GM19467 (cell line): ENCODE results near the gene ABL2.

Experiments used
- ATAC-seq: cut with Tn5 transposase; IDR thresholded peaks from one replicate; pipeline ENCODE4 v1.9.1; 2021; ENCODE audit warnings: mild to moderate bottlenecking, moderate library complexity; ENCODE audit not compliant: unreplicated experiment

The ABL2 gene

GRCh38 chr1:179095924-179096323 is 133.6 kb downstream of the ABL2 start:
- no peak for ATAC-seq

- no peak for ATAC-seq
Measured at GRCh38 chr1:179095377-179095776, 134.1 kb downstream of the ABL2 start.

- ATAC-seq = no peak
Measured at GRCh38 chr1:179094818-179095217, 134.7 kb downstream of the ABL2 start.

- ATAC-seq = no peak
Measured at GRCh38 chr1:179092896-179093461, 136.5 kb downstream of the ABL2 start.

GRCh38 chr1:179091691-179092165 is 137.7 kb downstream of the ABL2 start:
- no peak for ATAC-seq

- ATAC-seq = no peak
Measured at GRCh38 chr1:179090923-179091322, 138.6 kb downstream of the ABL2 start.

GRCh38 chr1:179090522-179090921 is 139.0 kb downstream of the ABL2 start:
- no peak for ATAC-seq

- ATAC-seq = no peak
Measured at GRCh38 chr1:179089827-179090482, 139.5 kb downstream of the ABL2 start.

GRCh38 chr1:179087665-179088064 is 141.8 kb downstream of the ABL2 start:
- no peak for ATAC-seq

- no peak for ATAC-seq
Measured at GRCh38 chr1:179083533-179083932, 145.9 kb downstream of the ABL2 start.

- ATAC-seq = no peak
Measured at GRCh38 chr1:179082999-179083335, 146.5 kb downstream of the ABL2 start.

GRCh38 chr1:179082333-179082998 is 147.0 kb downstream of the ABL2 start:
- ATAC-seq = peak; percentile 14

GRCh38 chr1:179081687-179082332 is 147.7 kb downstream of the ABL2 start, which contains the start of gene TOR3A:
Gene TOR3A, plus strand, starts transcription at chr1:179082070. Its CDS starts 59 bp downstream, at chr1:179082129.
- peak; percentile 89 for ATAC-seq

- peak; percentile 16 for ATAC-seq
Measured at GRCh38 chr1:179080866-179081686, 148.4 kb downstream of the ABL2 start.

- no peak for ATAC-seq
Measured at GRCh38 chr1:179079113-179079761, 150.2 kb downstream of the ABL2 start.

- ATAC-seq = no peak
Measured at GRCh38 chr1:179077396-179077795, 152.1 kb downstream of the ABL2 start.

- no peak for ATAC-seq
Measured at GRCh38 chr1:179066471-179066870, 163.0 kb downstream of the ABL2 start.

GRCh38 chr1:179061360-179062282 is 167.9 kb downstream of the ABL2 start:
- ATAC-seq = no peak
